Measurements from ENCODE around the gene NTF4. TPM values are rescaled to one million over a fixed set of nuclear protein-coding genes. Genes with fewer than 3 reads are reported as not detected.

Gene NTF4
- polyA plus RNA-seq, 4 donors, result 0.34 TPM; not detected in 3

Other genes with a start within 250 kb of the NTF4 start
- 100 to 1,000 TPM in 1 of 4 donors, 10 to 100 TPM in 1, 1 to 10 TPM in 1, not detected in 1; 4.4 to 102 (median 11.6) TPM for gene HSD17B14, start 228.3 kb downstream of the NTF4 start, polyA plus RNA-seq
- 10 to 100 TPM in 2 of 4 donors, 1 to 10 TPM in 2; 4.0 to 20.3 (median 12.8) TPM for gene PLEKHA4, start 196.2 kb downstream of the NTF4 start, polyA plus RNA-seq
- gene PPP1R15A, start 192.4 kb downstream of the NTF4 start, polyA plus RNA-seq, result 10 to 100 TPM; 52.8 to 73.0 (median 60.6) TPM
- under 1 TPM in 2 of 4 donors, not detected in 2; 0.10 to 0.38 TPM for gene TULP2, start 166.1 kb downstream of the NTF4 start, polyA plus RNA-seq
- 100 to 1,000 TPM; 102 to 359 (median 228) TPM for gene NUCB1, start 164.5 kb downstream of the NTF4 start, polyA plus RNA-seq
- gene DHDH, start 131.1 kb downstream of the NTF4 start, polyA plus RNA-seq, result 10 to 100 TPM in 2 of 4 donors, 1 to 10 TPM in 2; 2.9 to 36.2 (median 13.8) TPM
- 100 to 1,000 TPM; 138 to 199 (median 162) TPM for gene BAX, start 109.9 kb downstream of the NTF4 start, polyA plus RNA-seq
- 1,000 to 10,000 TPM; 4,142 to 9,292 (median 8,268) TPM for gene FTL, start 99.5 kb downstream of the NTF4 start, polyA plus RNA-seq
- gene GYS1, start 71.5 kb downstream of the NTF4 start, polyA plus RNA-seq, result 10 to 100 TPM; 16.2 to 40.0 (median 25.0) TPM
- gene RUVBL2, start 70.9 kb downstream of the NTF4 start, polyA plus RNA-seq, result 100 to 1,000 TPM in 1 of 4 donors, 10 to 100 TPM in 3; 45.4 to 108 (median 57.3) TPM
- 10 to 100 TPM in 1 of 4 donors, 1 to 10 TPM in 2, under 1 TPM in 1; 0.12 to 40.5 (median 5.2) TPM for gene LHB, start 47.7 kb downstream of the NTF4 start, polyA plus RNA-seq
- gene CGB3, start 40.5 kb downstream of the NTF4 start, polyA plus RNA-seq, result not detected
- not detected for gene CGB2, start 32.9 kb downstream of the NTF4 start, polyA plus RNA-seq
- not detected for gene CGB1, start 27.9 kb downstream of the NTF4 start, polyA plus RNA-seq
- gene CGB5, start 21.0 kb downstream of the NTF4 start, polyA plus RNA-seq, result under 1 TPM in 1 of 4 donors, not detected in 3; 0.09 TPM
- gene CGB8, start 15.7 kb downstream of the NTF4 start, polyA plus RNA-seq, result not detected
- gene CGB7, start 7.1 kb downstream of the NTF4 start, polyA plus RNA-seq, result under 1 TPM in 2 of 4 donors, not detected in 2; 0.03 to 0.13 TPM
- under 1 TPM in 1 of 4 donors, not detected in 3; 0.03 TPM for gene KCNA7, start 7.9 kb upstream of the NTF4 start, polyA plus RNA-seq
- gene SNRNP70, start 20.6 kb upstream of the NTF4 start, polyA plus RNA-seq, result 100 to 1,000 TPM; 159 to 237 (median 223) TPM
- gene LIN7B, start 49.6 kb upstream of the NTF4 start, polyA plus RNA-seq, result 10 to 100 TPM in 2 of 4 donors, 1 to 10 TPM in 2; 7.7 to 21.9 (median 14.5) TPM
- 1 to 10 TPM; 1.4 to 7.6 (median 4.4) TPM for gene C19orf73, start 54.3 kb upstream of the NTF4 start, polyA plus RNA-seq
- 10 to 100 TPM in 3 of 4 donors, 1 to 10 TPM in 1; 2.8 to 48.6 (median 30.1) TPM for gene PPFIA3, start 54.7 kb upstream of the NTF4 start, polyA plus RNA-seq
- 1 to 10 TPM in 3 of 4 donors, under 1 TPM in 1; 0.67 to 2.6 (median 2.0) TPM for gene HRC, start 90.6 kb upstream of the NTF4 start, polyA plus RNA-seq
- gene TRPM4, start 93.0 kb upstream of the NTF4 start, polyA plus RNA-seq, result 100 to 1,000 TPM in 2 of 4 donors, 10 to 100 TPM in 2; 15.8 to 298 (median 92.6) TPM

Data from small intestine (tissue), 4 donors.